SK-N-SH treated with all-trans-retinoic acid at 6 μM for 48 hours (cell line): ENCODE measurements around the gene PPP2R2C.

ENCODE experiments used
- ATAC-seq: fragments of 200-7000 bp; cut with Tn5 transposase; 3 replicates; pipeline ENCODE4 v1.9.1; 2020; ENCODE audit warnings: mild to moderate bottlenecking, moderate library complexity
- ARNTL ChIP-seq: fragments of 450-650 bp; formaldehyde crosslinking; IDR thresholded peaks from 2 replicates; pipeline ENCODE4 v1.5.0; 2020; ENCODE audit warnings: low read depth, mild to moderate bottlenecking, moderate library complexity, borderline replicate concordance
- BACH2 ChIP-seq: fragments of 250-450 bp; sonication (Bioruptor Pico); IDR thresholded peaks from 2 replicates; pipeline ENCODE4 v1.9.0; 2021; ENCODE audit warnings: mild to moderate bottlenecking, borderline replicate concordance
- ESRRG ChIP-seq: fragments of 250-450 bp; sonication (Bioruptor Pico); IDR thresholded peaks from 2 replicates; pipeline ENCODE4 v1.6.1; 2021; ENCODE audit warnings: mild to moderate bottlenecking
- GLIS3 ChIP-seq: fragments of 250-450 bp; sonication (Bioruptor Pico); IDR thresholded peaks from 2 replicates; pipeline ENCODE4 v1.5.0; 2020; ENCODE audit warnings: mild to moderate bottlenecking, moderate library complexity
- ISL1 ChIP-seq: fragments of 250-450 bp; sonication (Bioruptor Pico); IDR thresholded peaks from 2 replicates; pipeline ENCODE4 v2.1.2; 2022; ENCODE audit warnings: mild to moderate bottlenecking, moderate library complexity
- OSR1 ChIP-seq: fragments of 250-450 bp; sonication (Bioruptor Pico); IDR thresholded peaks from 2 replicates; pipeline ENCODE4 v1.8.0; 2022; ENCODE audit warnings: moderate library complexity, mild to moderate bottlenecking, inconsistent platforms
- PPARA ChIP-seq: fragments of 250-450 bp; sonication (Bioruptor Pico); IDR thresholded peaks from 2 replicates; pipeline ENCODE4 v1.5.0; 2020; ENCODE audit warnings: mild to moderate bottlenecking, borderline replicate concordance
- RARB ChIP-seq: fragments of 250-450 bp; sonication (Bioruptor Pico); IDR thresholded peaks from 2 replicates; pipeline ENCODE4 v1.8.0; 2021; ENCODE audit warnings: mild to moderate bottlenecking, moderate library complexity
- SNAI2 ChIP-seq: fragments of 250-450 bp; sonication (Bioruptor Pico); IDR thresholded peaks from 2 replicates; pipeline ENCODE4 v1.5.0; 2020; ENCODE audit warnings: mild to moderate bottlenecking, moderate library complexity
- TCF4 ChIP-seq: fragments of 250-450 bp; sonication (Bioruptor Pico); IDR thresholded peaks from 2 replicates; pipeline ENCODE4 v1.8.0; 2021; ENCODE audit warnings: mild to moderate bottlenecking, moderate library complexity, borderline replicate concordance
- TOX ChIP-seq: fragments of 250-450 bp; sonication (Bioruptor Pico); IDR thresholded peaks from 2 replicates; pipeline ENCODE4 v1.8.0; 2021; ENCODE audit warnings: mild to moderate bottlenecking, moderate library complexity, borderline replicate concordance
- ZC3H10 ChIP-seq: fragments of 250-450 bp; sonication (Bioruptor Pico); IDR thresholded peaks from 2 replicates; pipeline ENCODE4 v1.5.1; 2021; ENCODE audit warnings: mild to moderate bottlenecking, moderate library complexity
- ZFP3 ChIP-seq: fragments of 250-450 bp; sonication (Bioruptor Pico); IDR thresholded peaks from 2 replicates; pipeline ENCODE4 v1.5.0; 2020; ENCODE audit warnings: mild to moderate bottlenecking, moderate library complexity
- ZNF565 ChIP-seq: fragments of 450-650 bp; formaldehyde crosslinking; conservative IDR thresholded peaks from 2 replicates; pipeline ENCODE4 v1.5.0; 2020; ENCODE audit warnings: low read depth, mild to moderate bottlenecking, moderate library complexity
- ZNF8 ChIP-seq: fragments of 450-650 bp; formaldehyde crosslinking; IDR thresholded peaks from 2 replicates; pipeline ENCODE4 v1.5.0; 2020; ENCODE audit warnings: mild to moderate bottlenecking, moderate library complexity
- TF ChIP-seq, protein P1 (sequence below): fragments of 250-450 bp; sonication (Bioruptor Pico); IDR thresholded peaks from 2 replicates; pipeline ENCODE4 v1.5.1; 2021; ENCODE audit warnings: mild to moderate bottlenecking, moderate library complexity
- TF ChIP-seq, protein P2 (sequence below): fragments of 250-450 bp; sonication (Bioruptor Pico); IDR thresholded peaks from 2 replicates; pipeline ENCODE4 v1.5.0; 2020; ENCODE audit warnings: mild to moderate bottlenecking, moderate library complexity
- TF ChIP-seq, protein P3 (sequence below): fragments of 250-450 bp; sonication (Bioruptor Pico); IDR thresholded peaks from 2 replicates; pipeline ENCODE4 v1.8.0; 2021; ENCODE audit warnings: low read depth, mild to moderate bottlenecking, moderate library complexity, borderline replicate concordance
- TF ChIP-seq, protein P4 (sequence below): fragments of 250-450 bp; sonication (Bioruptor Pico); IDR thresholded peaks from 2 replicates; pipeline ENCODE4 v1.5.1; 2020; ENCODE audit warnings: low read depth, mild to moderate bottlenecking, moderate library complexity
- TF ChIP-seq, protein P5 (sequence below): fragments of 250-450 bp; sonication (Bioruptor Pico); IDR thresholded peaks from 2 replicates; pipeline ENCODE4 v1.8.0; 2020; ENCODE audit warnings: mild to moderate bottlenecking, moderate library complexity, borderline replicate concordance

PPP2R2C gene

DNA sequence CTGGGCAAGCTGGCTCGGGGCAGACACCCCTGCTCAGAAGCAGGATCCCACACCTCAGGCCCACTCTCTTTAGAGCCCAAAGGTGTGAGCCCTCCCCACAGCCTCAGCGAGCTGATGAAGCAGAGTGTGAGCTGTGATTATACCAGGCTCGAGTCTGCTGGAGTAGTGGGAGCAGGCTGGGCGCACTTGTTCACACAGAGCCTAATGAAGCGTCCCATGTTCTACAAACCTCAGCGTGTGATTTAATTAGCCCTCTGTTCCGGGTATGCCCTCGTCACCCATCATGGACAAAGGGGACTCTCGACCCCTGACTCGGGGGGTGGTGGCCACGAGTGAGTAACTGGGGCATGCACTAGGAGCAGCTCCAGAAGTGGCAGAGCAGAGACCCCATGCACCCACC lies 62.3 kb downstream of the PPP2R2C start:
- no peak for ATAC-seq

DNA sequence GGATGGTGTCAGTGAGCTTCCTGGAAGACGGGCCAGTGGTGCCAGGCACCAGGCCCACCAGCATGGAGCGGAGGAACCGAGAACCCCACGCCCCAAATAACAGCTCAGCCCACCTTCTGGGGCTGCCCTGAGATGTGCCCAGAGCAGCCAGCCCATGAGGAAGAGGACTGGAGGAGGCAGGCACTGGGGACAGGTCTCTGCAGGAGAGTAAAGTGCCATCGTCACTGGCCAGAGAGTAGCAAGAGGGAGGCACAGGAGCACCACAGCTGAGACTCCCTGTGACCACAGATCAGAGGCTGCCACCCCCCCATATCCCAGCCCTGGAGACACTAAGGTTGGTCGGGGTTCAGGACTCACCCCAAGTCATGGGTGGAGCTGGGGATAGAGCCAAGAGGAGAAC lies 63.0 kb downstream of the PPP2R2C start:
- no peak for ATAC-seq
- TF ChIP-seq ZNF8 (no peak), BACH2 (no peak), TOX (CRISPR knock-in tag) (no peak), ZNF565 (CRISPR knock-in tag) (no peak), TCF4 (CRISPR knock-in tag) (no peak), GLIS3 (CRISPR knock-in tag) (no peak), OSR1 (CRISPR knock-in tag) (no peak), ARNTL (CRISPR knock-in tag) (no peak), SNAI2 (CRISPR knock-in tag) (no peak), PPARA (CRISPR knock-in tag) (no peak), ISL1 (CRISPR knock-in tag) (no peak), ESRRG (CRISPR knock-in tag) (no peak), ZFP3 (CRISPR knock-in tag) (no peak), RARB (CRISPR knock-in tag) (no peak)
- TF ChIP-seq, protein P1, sequence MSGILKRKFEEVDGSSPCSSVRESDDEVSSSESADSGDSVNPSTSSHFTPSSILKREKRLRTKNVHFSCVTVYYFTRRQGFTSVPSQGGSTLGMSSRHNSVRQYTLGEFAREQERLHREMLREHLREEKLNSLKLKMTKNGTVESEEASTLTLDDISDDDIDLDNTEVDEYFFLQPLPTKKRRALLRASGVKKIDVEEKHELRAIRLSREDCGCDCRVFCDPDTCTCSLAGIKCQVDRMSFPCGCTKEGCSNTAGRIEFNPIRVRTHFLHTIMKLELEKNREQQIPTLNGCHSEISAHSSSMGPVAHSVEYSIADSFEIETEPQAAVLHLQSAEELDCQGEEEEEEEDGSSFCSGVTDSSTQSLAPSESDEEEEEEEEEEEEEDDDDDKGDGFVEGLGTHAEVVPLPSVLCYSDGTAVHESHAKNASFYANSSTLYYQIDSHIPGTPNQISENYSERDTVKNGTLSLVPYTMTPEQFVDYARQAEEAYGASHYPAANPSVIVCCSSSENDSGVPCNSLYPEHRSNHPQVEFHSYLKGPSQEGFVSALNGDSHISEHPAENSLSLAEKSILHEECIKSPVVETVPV (CRISPR knock-in tag) = no peak
- TF ChIP-seq, protein P2, sequence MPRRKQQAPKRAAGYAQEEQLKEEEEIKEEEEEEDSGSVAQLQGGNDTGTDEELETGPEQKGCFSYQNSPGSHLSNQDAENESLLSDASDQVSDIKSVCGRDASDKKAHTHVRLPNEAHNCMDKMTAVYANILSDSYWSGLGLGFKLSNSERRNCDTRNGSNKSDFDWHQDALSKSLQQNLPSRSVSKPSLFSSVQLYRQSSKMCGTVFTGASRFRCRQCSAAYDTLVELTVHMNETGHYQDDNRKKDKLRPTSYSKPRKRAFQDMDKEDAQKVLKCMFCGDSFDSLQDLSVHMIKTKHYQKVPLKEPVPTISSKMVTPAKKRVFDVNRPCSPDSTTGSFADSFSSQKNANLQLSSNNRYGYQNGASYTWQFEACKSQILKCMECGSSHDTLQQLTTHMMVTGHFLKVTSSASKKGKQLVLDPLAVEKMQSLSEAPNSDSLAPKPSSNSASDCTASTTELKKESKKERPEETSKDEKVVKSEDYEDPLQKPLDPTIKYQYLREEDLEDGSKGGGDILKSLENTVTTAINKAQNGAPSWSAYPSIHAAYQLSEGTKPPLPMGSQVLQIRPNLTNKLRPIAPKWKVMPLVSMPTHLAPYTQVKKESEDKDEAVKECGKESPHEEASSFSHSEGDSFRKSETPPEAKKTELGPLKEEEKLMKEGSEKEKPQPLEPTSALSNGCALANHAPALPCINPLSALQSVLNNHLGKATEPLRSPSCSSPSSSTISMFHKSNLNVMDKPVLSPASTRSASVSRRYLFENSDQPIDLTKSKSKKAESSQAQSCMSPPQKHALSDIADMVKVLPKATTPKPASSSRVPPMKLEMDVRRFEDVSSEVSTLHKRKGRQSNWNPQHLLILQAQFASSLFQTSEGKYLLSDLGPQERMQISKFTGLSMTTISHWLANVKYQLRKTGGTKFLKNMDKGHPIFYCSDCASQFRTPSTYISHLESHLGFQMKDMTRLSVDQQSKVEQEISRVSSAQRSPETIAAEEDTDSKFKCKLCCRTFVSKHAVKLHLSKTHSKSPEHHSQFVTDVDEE (CRISPR knock-in tag) = no peak
- TF ChIP-seq, protein P3, sequence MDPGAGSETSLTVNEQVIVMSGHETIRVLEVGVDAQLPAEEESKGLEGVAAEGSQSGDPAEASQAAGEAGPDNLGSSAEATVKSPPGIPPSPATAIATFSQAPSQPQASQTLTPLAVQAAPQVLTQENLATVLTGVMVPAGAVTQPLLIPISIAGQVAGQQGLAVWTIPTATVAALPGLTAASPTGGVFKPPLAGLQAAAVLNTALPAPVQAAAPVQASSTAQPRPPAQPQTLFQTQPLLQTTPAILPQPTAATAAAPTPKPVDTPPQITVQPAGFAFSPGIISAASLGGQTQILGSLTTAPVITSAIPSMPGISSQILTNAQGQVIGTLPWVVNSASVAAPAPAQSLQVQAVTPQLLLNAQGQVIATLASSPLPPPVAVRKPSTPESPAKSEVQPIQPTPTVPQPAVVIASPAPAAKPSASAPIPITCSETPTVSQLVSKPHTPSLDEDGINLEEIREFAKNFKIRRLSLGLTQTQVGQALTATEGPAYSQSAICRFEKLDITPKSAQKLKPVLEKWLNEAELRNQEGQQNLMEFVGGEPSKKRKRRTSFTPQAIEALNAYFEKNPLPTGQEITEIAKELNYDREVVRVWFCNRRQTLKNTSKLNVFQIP (CRISPR knock-in tag) = no peak
- TF ChIP-seq, protein P4, sequence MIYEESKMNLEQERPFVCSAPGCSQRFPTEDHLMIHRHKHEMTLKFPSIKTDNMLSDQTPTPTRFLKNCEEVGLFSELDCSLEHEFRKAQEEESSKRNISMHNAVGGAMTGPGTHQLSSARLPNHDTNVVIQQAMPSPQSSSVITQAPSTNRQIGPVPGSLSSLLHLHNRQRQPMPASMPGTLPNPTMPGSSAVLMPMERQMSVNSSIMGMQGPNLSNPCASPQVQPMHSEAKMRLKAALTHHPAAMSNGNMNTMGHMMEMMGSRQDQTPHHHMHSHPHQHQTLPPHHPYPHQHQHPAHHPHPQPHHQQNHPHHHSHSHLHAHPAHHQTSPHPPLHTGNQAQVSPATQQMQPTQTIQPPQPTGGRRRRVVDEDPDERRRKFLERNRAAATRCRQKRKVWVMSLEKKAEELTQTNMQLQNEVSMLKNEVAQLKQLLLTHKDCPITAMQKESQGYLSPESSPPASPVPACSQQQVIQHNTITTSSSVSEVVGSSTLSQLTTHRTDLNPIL (CRISPR knock-in tag) = no peak

More for the DNA sequence above, 62.3 kb downstream of the PPP2R2C start:
- TF ChIP-seq RARB (CRISPR knock-in tag) = no peak
- TF ChIP-seq ISL1 (CRISPR knock-in tag) = no peak
- TF ChIP-seq, protein P5, sequence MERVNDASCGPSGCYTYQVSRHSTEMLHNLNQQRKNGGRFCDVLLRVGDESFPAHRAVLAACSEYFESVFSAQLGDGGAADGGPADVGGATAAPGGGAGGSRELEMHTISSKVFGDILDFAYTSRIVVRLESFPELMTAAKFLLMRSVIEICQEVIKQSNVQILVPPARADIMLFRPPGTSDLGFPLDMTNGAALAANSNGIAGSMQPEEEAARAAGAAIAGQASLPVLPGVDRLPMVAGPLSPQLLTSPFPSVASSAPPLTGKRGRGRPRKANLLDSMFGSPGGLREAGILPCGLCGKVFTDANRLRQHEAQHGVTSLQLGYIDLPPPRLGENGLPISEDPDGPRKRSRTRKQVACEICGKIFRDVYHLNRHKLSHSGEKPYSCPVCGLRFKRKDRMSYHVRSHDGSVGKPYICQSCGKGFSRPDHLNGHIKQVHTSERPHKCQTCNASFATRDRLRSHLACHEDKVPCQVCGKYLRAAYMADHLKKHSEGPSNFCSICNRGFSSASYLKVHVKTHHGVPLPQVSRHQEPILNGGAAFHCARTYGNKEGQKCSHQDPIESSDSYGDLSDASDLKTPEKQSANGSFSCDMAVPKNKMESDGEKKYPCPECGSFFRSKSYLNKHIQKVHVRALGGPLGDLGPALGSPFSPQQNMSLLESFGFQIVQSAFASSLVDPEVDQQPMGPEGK (CRISPR knock-in tag) = no peak
- no peak for TF ChIP-seq OSR1 (CRISPR knock-in tag)
- no peak for TF ChIP-seq TCF4 (CRISPR knock-in tag)
- TF ChIP-seq ZFP3 (CRISPR knock-in tag) = no peak
- no peak for TF ChIP-seq PPARA (CRISPR knock-in tag)
- TF ChIP-seq, protein P3 (CRISPR knock-in tag) = no peak
- TF ChIP-seq, protein P4 (CRISPR knock-in tag) = no peak
- TF ChIP-seq ZNF565 (CRISPR knock-in tag) = no peak
- TF ChIP-seq ZC3H10 (CRISPR knock-in tag) = no peak
- TF ChIP-seq GLIS3 (CRISPR knock-in tag) = no peak
- TF ChIP-seq, protein P1 (CRISPR knock-in tag) = no peak
- TF ChIP-seq ESRRG (CRISPR knock-in tag) = no peak
